Mucosa of gallbladder (tissue), 1 donor: ENCODE data around the gene CELA3A. TPM values are rescaled to one million over a fixed set of nuclear protein-coding genes. Genes with fewer than 3 reads are reported as not detected.
"Not testable (repeated sequence)": the region's sequence is repeated elsewhere in the genome, so short reads cannot be mapped to it uniquely, and the experiment has no call there.

Experiments
- DNase-seq: peaks from one replicate; pipeline ENCODE4 v3.0.0-alpha.2; 2020; ENCODE audit warnings: low spot score
- total RNA-seq: library from RNA; stranded (reverse); gene quantifications from one replicate; pipeline ENCODE4 v1.2.1, GENCODE V29; 2021
- donor health status: DM: no; HTN: no; CAD: no.

The CELA3A gene
- total RNA-seq, 1 donor from 2014 or later, result 25.1 TPM

DNA sequence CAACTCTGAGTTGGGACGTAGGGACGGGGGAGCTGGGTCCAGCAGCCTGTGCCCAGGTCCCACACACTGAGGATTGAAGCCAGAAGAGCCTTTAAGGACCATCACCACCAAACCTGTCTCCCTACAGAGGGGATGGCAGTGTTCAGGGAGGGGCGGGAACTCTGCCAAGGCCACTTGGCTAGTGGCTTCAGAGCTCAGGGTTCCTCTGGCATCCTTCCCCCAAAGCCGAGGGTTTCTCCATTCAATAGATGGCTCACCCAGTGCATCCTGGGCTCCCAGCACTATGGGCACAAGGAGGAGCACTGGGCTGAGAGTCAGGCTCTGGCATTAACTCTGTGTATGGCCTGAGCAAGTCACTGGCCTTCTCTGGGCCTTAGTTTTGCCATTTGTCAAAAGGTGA, 20.2 kb upstream of the CELA3A start:
- peak; percentile 53 for DNase-seq

DNA sequence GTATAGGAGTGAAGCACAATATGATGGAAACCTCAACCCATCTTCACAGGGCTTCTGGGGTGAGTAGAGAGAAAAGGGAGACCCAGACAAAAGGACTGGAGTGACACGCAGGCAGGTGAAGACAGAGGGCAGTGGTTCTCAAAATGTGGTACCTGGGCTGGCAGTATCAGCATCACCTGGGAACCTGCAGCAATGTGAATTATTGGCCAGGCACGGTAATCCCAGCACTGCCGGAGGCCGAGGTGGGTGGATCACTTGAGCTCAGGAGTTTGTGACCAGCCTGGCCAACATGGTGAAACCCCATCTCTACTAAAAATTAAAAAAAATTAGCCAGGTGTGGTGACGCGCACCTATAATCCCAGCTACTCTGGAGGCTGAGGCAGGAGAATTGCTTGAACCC, 19.3 kb upstream of the CELA3A start:
- DNase-seq, result not testable (repeated sequence)

DNA sequence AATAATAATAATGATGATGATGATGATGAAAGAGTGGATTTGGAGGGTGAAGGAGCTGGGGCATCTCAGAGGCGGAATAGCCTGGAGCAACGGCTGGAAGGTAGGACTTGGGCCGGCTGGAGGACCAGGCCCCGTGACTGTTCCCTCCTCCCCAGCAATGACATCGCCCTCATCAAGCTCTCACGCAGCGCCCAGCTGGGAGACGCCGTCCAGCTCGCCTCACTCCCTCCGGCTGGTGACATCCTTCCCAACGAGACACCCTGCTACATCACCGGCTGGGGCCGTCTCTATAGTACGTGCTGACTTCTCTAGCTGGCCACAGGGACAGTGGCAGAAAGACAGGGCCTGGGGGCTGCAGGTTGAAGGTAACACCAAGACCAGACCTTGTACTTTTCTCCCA, 17.9 kb upstream of the CELA3A start:
- not testable (repeated sequence) for DNase-seq

- not testable (repeated sequence) for DNase-seq
Measured at GRCh38 chr1:21985893-21986292, 15.6 kb upstream of the CELA3A start.

DNA sequence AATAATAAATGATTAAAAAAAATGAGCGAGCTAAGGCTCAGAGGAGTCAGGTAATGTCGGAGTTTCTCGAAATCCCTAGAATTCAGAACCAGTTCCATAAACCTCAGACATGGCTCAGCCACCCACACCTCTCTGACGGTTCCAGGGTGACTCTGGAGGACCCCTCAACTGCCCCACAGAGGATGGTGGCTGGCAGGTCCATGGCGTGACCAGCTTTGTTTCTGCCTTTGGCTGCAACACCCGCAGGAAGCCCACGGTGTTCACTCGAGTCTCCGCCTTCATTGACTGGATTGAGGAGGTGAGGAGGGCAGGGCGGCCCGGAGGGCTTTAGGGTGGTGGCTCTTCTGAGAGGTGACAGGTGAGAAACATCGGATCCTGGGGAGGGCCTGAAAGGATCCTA, 15.1 kb upstream of the CELA3A start:
- DNase-seq, result not testable (repeated sequence)

DNA sequence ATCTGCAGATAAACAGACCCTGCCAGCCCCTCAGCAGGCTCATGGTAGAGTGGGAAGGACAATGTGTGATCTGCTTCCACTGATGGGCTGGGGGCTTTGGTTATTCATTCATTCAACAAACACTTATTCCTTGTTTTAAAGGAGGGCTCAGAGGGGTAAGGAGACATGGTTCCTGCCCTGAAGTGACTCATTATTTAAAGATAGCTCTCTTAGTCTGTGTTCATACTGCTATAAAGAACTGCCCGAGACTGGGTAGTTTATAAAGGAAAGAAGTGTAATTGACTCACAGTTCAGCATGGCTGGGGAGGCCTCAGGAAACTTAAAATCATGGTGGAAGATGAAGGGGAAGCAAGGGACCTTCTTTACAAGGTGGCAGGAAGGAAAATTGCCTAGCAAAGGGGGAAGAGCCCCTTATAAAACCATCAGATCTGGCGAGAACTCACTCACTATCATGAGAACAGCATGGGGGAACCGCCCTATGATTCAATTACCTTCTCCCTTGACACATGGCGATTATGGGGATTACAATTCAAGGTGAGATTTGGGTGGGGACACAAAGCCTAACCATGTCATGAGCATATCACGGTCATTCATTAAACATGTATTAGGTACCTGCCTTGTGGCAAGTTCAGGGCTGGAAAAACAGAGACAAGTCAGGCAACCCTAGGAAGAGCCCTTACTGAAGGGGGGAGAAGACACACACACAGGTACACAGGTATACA, 11.6 kb upstream of the CELA3A start:
- DNase-seq, result not testable (repeated sequence)

DNA sequence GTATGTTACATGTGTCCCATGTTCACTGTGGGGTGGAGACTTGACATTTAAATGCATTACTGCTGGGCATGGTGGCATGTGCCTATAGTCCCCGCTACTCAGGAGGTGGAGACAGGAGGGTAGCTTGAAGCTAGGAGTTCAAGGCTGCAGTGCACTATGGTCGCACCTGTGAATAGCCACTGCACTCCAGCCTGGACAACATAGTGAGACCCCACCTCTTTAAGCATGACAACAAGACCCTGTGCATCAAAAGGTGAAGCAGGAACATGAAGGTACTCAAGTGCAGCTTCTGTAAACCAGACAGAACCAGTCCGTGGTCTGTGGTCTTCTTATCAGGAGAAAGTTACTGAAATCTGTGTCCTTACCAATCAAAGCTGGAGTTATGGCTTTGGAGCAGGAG, 9.3 kb upstream of the CELA3A start:
- DNase-seq, result not testable (repeated sequence)

- DNase-seq, result not testable (repeated sequence)
Measured at GRCh38 chr1:21994716-21995115, 6.7 kb upstream of the CELA3A start.

DNA sequence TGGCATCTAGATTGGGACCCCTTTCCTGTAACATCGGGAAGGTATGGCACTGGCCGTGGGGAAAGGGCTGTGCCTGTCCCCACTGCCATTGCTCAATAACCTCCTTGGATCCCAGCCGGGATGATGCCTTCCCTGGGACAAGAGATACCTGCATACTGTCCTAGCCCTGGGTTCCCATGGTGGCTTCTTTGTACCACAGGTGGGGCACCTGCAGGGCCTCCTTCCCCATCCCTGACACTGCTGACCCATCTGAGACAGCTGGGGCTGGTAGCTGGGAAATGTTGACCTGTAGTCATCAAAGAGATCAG, 4.8 kb upstream of the CELA3A start:
- not testable (repeated sequence) for DNase-seq

- DNase-seq, result not testable (repeated sequence)
Measured at GRCh38 chr1:21997891-21998623, 3.4 kb upstream of the CELA3A start.

DNA sequence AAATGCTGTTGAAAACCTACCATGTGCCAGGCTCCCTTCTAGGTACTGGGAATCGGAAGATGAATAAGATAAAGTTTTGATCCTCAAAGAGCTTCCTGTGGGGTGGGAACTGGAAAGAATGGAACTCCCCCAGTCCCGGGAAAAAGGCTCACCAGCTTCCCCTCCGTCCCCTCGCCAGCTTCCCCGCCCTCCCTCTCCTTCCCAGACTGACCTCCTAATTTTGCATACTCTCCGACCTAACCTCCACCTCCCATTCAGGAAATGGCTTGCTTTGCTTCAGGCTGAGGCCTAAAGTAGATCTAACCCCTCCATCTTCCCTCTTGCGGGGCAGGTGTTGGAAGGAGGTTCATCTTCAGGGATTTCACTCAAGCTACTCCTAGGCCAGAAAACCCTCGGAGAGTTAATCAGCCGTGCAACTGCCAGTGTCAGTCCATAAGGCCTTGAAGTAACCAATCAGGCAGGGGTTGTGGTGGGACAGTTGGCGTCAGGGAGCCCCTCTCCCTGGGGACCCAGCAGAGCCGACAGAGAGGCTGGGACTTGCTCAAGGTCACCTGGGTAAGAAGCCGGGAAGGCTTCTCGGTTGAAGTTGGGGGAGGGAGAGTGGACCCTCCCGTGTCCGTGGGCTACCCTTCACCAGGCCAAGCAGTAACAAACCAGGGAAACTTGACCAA, 2.7 kb upstream of the CELA3A start:
- not testable (repeated sequence) for DNase-seq

DNA sequence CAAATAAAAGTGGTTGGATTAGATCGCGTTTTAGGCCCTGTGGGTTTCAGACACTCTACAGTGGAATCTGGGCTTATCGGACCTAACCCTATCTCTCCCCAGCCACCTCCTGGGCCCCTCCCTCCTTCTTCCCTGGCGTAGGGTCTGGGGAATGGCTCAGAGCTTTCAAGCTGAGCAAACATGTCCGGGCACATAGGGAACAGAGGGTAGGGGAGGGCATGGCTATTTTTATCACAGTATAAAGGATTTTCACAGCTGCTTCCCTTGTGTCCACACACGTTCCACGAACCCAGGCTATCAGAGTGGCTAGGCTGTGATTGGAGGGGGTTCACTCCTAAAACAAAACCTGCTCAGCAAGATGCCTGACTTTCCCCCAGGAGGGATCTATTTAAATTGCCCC, 1.8 kb upstream of the CELA3A start:
- not testable (repeated sequence) for DNase-seq

DNA sequence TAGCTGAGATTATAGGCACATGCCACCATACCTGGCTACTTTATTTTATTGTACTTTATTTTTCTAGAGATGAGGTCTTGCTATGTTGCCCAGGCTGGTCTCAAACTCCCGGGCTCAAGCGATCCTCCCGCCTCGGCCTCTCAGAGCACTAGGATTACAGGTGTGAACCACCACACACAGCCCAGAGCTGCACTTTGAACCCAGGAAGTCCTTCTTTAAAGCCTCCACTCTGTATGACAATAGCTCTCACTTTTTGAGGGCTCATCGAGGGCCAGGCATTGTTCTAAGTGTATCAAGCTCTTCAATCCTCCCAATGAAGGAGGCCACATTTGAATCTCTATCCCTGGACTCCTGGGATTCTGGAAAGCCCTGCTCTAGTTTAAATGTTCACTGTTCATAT, 1.0 kb downstream of the CELA3A start:
- not testable (repeated sequence) for DNase-seq

GRCh38 chr1:22002875-22003274, 1.4 kb downstream of the CELA3A start:
- DNase-seq, result not testable (repeated sequence)

- DNase-seq, result not testable (repeated sequence)
Measured at GRCh38 chr1:22003959-22004358, 2.5 kb downstream of the CELA3A start.

DNA sequence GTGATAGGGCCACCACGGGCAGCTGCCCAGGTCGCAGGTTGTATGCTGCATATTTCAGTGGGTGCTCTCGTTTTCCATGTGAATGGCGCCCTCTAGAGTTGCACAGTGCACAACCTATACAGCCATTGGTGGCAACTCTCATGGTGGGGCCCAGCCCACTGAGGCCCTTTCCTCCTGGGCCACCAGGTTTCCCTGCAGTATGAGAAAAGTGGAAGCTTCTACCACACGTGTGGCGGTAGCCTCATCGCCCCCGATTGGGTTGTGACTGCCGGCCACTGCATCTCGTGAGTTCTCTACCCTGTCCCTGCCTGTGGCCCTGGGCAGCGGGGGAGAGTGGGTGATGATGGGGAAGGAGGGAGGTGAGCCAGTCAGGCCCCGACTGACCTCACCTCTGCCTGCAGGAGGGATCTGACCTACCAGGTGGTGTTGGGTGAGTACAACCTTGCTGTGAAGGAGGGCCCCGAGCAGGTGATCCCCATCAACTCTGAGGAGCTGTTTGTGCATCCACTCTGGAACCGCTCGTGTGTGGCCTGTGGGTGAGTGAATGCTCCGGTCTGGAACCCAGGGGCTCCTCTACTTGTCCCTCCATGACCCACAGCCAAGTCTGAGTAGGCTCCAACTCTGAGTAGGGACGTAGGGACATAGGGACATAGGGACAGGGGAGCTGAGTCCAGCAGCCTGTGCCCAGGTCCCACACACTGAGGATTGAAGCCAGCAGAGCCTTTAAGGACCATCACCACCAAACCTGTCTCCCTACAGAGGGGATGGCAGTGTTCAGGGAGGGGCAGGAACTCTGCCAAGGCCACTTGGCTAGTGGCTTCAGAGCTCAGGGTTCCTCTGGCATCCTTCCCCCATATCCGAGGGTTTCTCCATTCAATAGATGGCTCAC, 4.0 kb downstream of the CELA3A start:
- peak; percentile 67 for DNase-seq

GRCh38 chr1:22006736-22007135, 5.3 kb downstream of the CELA3A start:
- not testable (repeated sequence) for DNase-seq

- not testable (repeated sequence) for DNase-seq
Measured at GRCh38 chr1:22007262-22007661, 5.8 kb downstream of the CELA3A start.

DNA sequence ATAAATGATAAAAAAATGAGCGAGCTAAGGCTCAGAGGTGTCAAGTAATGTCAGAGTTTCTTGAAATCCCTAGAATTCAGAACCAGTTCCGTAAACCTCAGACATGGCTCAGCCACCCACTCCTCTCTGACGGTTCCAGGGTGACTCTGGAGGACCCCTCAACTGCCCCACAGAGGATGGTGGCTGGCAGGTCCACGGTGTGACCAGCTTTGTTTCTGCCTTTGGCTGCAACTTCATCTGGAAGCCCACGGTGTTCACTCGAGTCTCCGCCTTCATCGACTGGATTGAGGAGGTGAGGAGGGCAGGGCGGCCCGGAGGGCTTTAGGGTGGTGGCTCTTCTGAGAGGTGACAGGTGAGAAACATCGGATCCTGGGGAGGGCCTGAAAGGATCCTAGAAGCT, 8.1 kb downstream of the CELA3A start:
- DNase-seq, result not testable (repeated sequence)

GRCh38 chr1:22012752-22013151, 11.3 kb downstream of the CELA3A start:
- not testable (repeated sequence) for DNase-seq

GRCh38 chr1:22014575-22015206, 13.2 kb downstream of the CELA3A start:
- DNase-seq, result not testable (repeated sequence)
